ENCODE results near the gene KLK13.

- no peak for TF ChIP-seq EZH2 (IDR thresholded peaks at IDR 0.05; ENCODE audit: insufficient read depth, poor library complexity, severe bottlenecking)
- no peak for TF ChIP-seq EZH2phosphoT487 (IDR thresholded peaks at IDR 0.05; ENCODE audit: insufficient read depth, low read depth)
These were observed 52.2 kb downstream of the KLK13 start for GRCh38 chr19:51012661-51013190.
